HepG2 (cell line): ENCODE data around the gene HOXA9. TPM values are rescaled to one million over a fixed set of nuclear protein-coding genes. Genes with fewer than 3 reads are reported as not detected.

ENCODE experiments used
- DMAP1 ChIP-seq: IDR thresholded peaks from 2 replicates; pipeline ENCODE4 v1.6.1; 2016
- ELF4 ChIP-seq: sonication (generic); formaldehyde crosslinking; IDR thresholded peaks from 2 replicates; pipeline ENCODE4 v1.5.0; 2020; ENCODE audit warnings: missing genetic modification reagents, mild to moderate bottlenecking, moderate library complexity, borderline replicate concordance
- HOXD1 ChIP-seq: sonication (generic); formaldehyde crosslinking; IDR thresholded peaks from 2 replicates; pipeline ENCODE4 v1.5.0; 2020; ENCODE audit warnings: missing genetic modification reagents
- KAT7 ChIP-seq: IDR thresholded peaks from 2 replicates; pipeline ENCODE4 v1.6.1; 2018; ENCODE audit warnings: borderline replicate concordance, missing compliant biosample characterization
- KDM2A ChIP-seq: sonication (generic); formaldehyde crosslinking; IDR thresholded peaks from 2 replicates; pipeline ENCODE4 v1.4.0; 2020; ENCODE audit warnings: low read depth, missing genetic modification reagents, borderline replicate concordance
- LCORL ChIP-seq, 2 experiments: fragments of 450-650 bp in 1 of 2; sonication (generic) in 1 of 2; formaldehyde crosslinking in 1 of 2; IDR thresholded peaks; 2 replicates each; pipeline versions ENCODE4 v1.5.0 to v1.6.1; 2017 to 2020; ENCODE audit warnings: antibody characterized with exemption in 1 of 2, missing genetic modification reagents in 1 of 2
- NKX3-1 ChIP-seq: sonication (generic); formaldehyde crosslinking; IDR thresholded peaks from 2 replicates; pipeline ENCODE4 v1.5.0; 2020; ENCODE audit warnings: missing genetic modification reagents
- POLR2G ChIP-seq: fragments of 200-400 bp; formaldehyde crosslinking; IDR thresholded peaks from 2 replicates; pipeline ENCODE4 v1.6.1; 2018; ENCODE audit warnings: mild to moderate bottlenecking, low read depth, low read length, moderate library complexity
- SIN3B ChIP-seq: fragments of 150-350 bp; IDR thresholded peaks from 2 replicates; pipeline ENCODE4 v1.6.1; 2014; ENCODE audit warnings: low read length
- SNAPC5 ChIP-seq: sonication (generic); formaldehyde crosslinking; IDR thresholded peaks from 2 replicates; pipeline ENCODE4 v1.8.1; 2023; ENCODE audit warnings: mild to moderate bottlenecking, missing genetic modification reagents, borderline replicate concordance
- TEAD3 ChIP-seq: optimal IDR thresholded peaks from 2 replicates; pipeline ENCODE3; 2016; ENCODE audit warnings: borderline replicate concordance
- UBTF ChIP-seq: sonication (generic); formaldehyde crosslinking; IDR thresholded peaks from 2 replicates; pipeline ENCODE4 v1.4.0; 2020; ENCODE audit warnings: mild to moderate bottlenecking, missing genetic modification reagents
- ZBTB21 ChIP-seq: sonication (generic); formaldehyde crosslinking; IDR thresholded peaks from 2 replicates; pipeline ENCODE4 v1.4.0; 2020; ENCODE audit warnings: missing genetic modification reagents
- ZMYM4 ChIP-seq: sonication (generic); formaldehyde crosslinking; IDR thresholded peaks from 2 replicates; pipeline ENCODE4 v1.8.1; 2023; ENCODE audit warnings: mild to moderate bottlenecking, missing genetic modification reagents
- ZNF235 ChIP-seq: sonication (generic); formaldehyde crosslinking; IDR thresholded peaks from 2 replicates; pipeline ENCODE4 v1.8.1; 2023; ENCODE audit warnings: mild to moderate bottlenecking, missing genetic modification reagents, borderline replicate concordance
- ZNF318 ChIP-seq: sonication (generic); formaldehyde crosslinking; IDR thresholded peaks from 2 replicates; pipeline ENCODE4 v1.4.0; 2020; ENCODE audit warnings: mild to moderate bottlenecking, missing genetic modification reagents
- ZNF44 ChIP-seq: sonication (generic); formaldehyde crosslinking; IDR thresholded peaks from 2 replicates; pipeline ENCODE4 v1.5.1; 2020; ENCODE audit warnings: mild to moderate bottlenecking, missing genetic modification reagents
- ZNF558 ChIP-seq: sonication (generic); formaldehyde crosslinking; IDR thresholded peaks from 2 replicates; pipeline ENCODE4 v1.9.0; 2022; ENCODE audit warnings: mild to moderate bottlenecking, missing genetic modification reagents, borderline replicate concordance
- ZNF570 ChIP-seq: sonication (generic); formaldehyde crosslinking; IDR thresholded peaks from 2 replicates; pipeline ENCODE4 v1.4.0; 2020; ENCODE audit warnings: mild to moderate bottlenecking, missing genetic modification reagents, borderline replicate concordance
- ZNF761 ChIP-seq: sonication (generic); formaldehyde crosslinking; conservative IDR thresholded peaks from 2 replicates; pipeline ENCODE4 v1.4.0; 2020; ENCODE audit warnings: mild to moderate bottlenecking, missing genetic modification reagents
- ZNF777 ChIP-seq: sonication (generic); formaldehyde crosslinking; IDR thresholded peaks from 2 replicates; pipeline ENCODE4 v1.4.0; 2020; ENCODE audit warnings: missing genetic modification reagents
- ZNF780A ChIP-seq: sonication (generic); formaldehyde crosslinking; IDR thresholded peaks from 2 replicates; pipeline ENCODE4 v1.8.0; 2022; ENCODE audit warnings: mild to moderate bottlenecking, missing genetic modification reagents, moderate library complexity
- polyA plus RNA-seq, 8 experiments: library from polyadenylated mRNA; depleted of rRNA in 3 of 8; stranded (reverse) in 7 of 8; unstranded in 1 of 8; fragments of >200 nt; fragmentation: Illumina TruSeq in 4 of 8; extraction: Trizol in 4 of 8; gene quantifications; 2 replicates each; pipeline versions ENCODE4 v1.2.1 to v1.2.3, GENCODE V29; 2011 to 2016; ENCODE audit warnings: low read depth in 4 of 8, missing spikeins in 1 of 8, mixed read lengths in 1 of 8; ENCODE audit not compliant: insufficient read depth in 1 of 8
- total RNA-seq, 5 experiments: library from RNA; depleted of rRNA; stranded (reverse); fragments of >200 nt; fragmentation: Illumina TruSeq; extraction: Trizol; gene quantifications; 2 replicates each; pipeline ENCODE4 v1.2.3, GENCODE V29; 2016; ENCODE audit warnings: low read depth in 1 of 5

HOXA9 gene
- total and polyA plus RNA-seq, 2 of the 13 experiments (the other 11 are each of a cell fraction or from before 2014, with no cell fraction given) = not detected

- no peak for TF ChIP-seq ZNF318 (CRISPR knock-in tag)
- TF ChIP-seq SIN3B = no peak
- TF ChIP-seq ELF4 (CRISPR knock-in tag) = no peak
- TF ChIP-seq ZNF558 (CRISPR knock-in tag) = no peak
- no peak for TF ChIP-seq ZNF44
- TF ChIP-seq KDM2A (CRISPR knock-in tag) = peak; percentile 18; the same call in 1 of the 2 replicates
- TF ChIP-seq ZNF780A = no peak
- TF ChIP-seq ZNF235 = no peak
- no peak for TF ChIP-seq HOXD1 (CRISPR knock-in tag)
- TF ChIP-seq UBTF (CRISPR knock-in tag) = 0 out of 2 replicates have a peak, but pooled peaks have one; percentile 5
- TF ChIP-seq ZBTB21 (CRISPR knock-in tag) = no peak
- peak; percentile 21 for TF ChIP-seq TEAD3 (CRISPR knock-in tag)
- TF ChIP-seq DMAP1 = no peak; the same call in 1 of the 2 replicates
- TF ChIP-seq NKX3-1 (CRISPR knock-in tag) = no peak
- TF ChIP-seq LCORL (IDR thresholded peaks at IDR 0.05) = no peak
- no peak for TF ChIP-seq LCORL (CRISPR knock-in tag; IDR thresholded peaks at IDR 0.05)
- TF ChIP-seq SNAPC5 = no peak
- no peak for TF ChIP-seq POLR2G
- TF ChIP-seq ZNF761 (CRISPR knock-in tag) = no peak
- no peak for TF ChIP-seq ZNF777 (CRISPR knock-in tag)
- no peak for TF ChIP-seq ZNF570 (CRISPR knock-in tag)
- no peak for TF ChIP-seq ZMYM4 (CRISPR knock-in tag)
- TF ChIP-seq KAT7 (CRISPR knock-in tag) = no peak
These were observed 42.3 kb downstream of the HOXA9 start (continued) for GRCh38 chr7:27123007-27123476.
